CD14-positive monocyte (primary cell): ENCODE measurements around the gene MMRN2. TPM values are rescaled to one million over a fixed set of nuclear protein-coding genes. Genes with fewer than 3 reads are reported as not detected.
"Not testable (repeated sequence)": the region's sequence is repeated elsewhere in the genome, so short reads cannot be mapped to it uniquely, and the experiment has no call there.

ENCODE experiments used
- DNase-seq, 3 donors: peaks; one replicate each; pipeline ENCODE4 v3.0.0-alpha.2; 2011 to 2022
- H2AFZ ChIP-seq: 2 replicates; pipeline ENCODE4 v1.6.0; 2012; ENCODE audit warnings: mild to moderate bottlenecking, low read depth, low read length, inconsistent platforms; ENCODE audit not compliant: insufficient read depth, poor library complexity, severe bottlenecking
- H3K27ac ChIP-seq, 2 donors: 1 replicate in 1 of 2; 2 replicates in 1 of 2; pipeline ENCODE4 v1.5.1; 2012 to 2013; ENCODE audit warnings: low read length in 2 of 2, control low read depth in 1 of 2, inconsistent platforms in 1 of 2, low read depth in 1 of 2, mild to moderate bottlenecking in 1 of 2
- H3K27me3 ChIP-seq, 2 donors: one replicate each; pipeline versions ENCODE4 v1.6.0 to v1.6.1; 2011 to 2013; ENCODE audit warnings: low read length in 2 of 2; ENCODE audit not compliant: control insufficient read depth in 2 of 2, insufficient read depth in 2 of 2
- H3K36me3 ChIP-seq, 2 donors: replicated peaks in 1 of 2; 1 replicate in 1 of 2; 2 replicates in 1 of 2; pipeline versions ENCODE4 v1.5.1 to v1.6.1; 2012 to 2013; ENCODE audit warnings: low read length in 2 of 2, control low read depth in 1 of 2, inconsistent platforms in 1 of 2, mild to moderate bottlenecking in 1 of 2; ENCODE audit not compliant: insufficient read depth in 2 of 2, control insufficient read depth in 1 of 2
- H3K4me1 ChIP-seq, 2 donors: 1 replicate in 1 of 2; 2 replicates in 1 of 2; pipeline versions ENCODE4 v1.5.1 to v1.6.1; 2012 to 2013; ENCODE audit warnings: low read length in 2 of 2, control low read depth in 1 of 2, inconsistent platforms in 1 of 2, mild to moderate bottlenecking in 1 of 2, moderate library complexity in 1 of 2; ENCODE audit not compliant: insufficient read depth in 2 of 2, control insufficient read depth in 1 of 2
- H3K4me2 ChIP-seq: replicated peaks from 2 replicates; pipeline ENCODE3; 2012; ENCODE audit warnings: low read length, moderate library complexity, mild to moderate bottlenecking; ENCODE audit not compliant: poor library complexity, severe bottlenecking; ENCODE audit errors: extremely low read depth
- H3K4me3 ChIP-seq, 3 experiments: fragments of 200-600 bp in 1 of 3; sonication (generic) in 1 of 3; replicated peaks in 1 of 3; 1 replicate in 2 of 3; 2 replicates in 1 of 3; pipeline ENCODE4 v1.5.1; 2011 to 2013; ENCODE audit warnings: low read length in 3 of 3, mild to moderate bottlenecking in 3 of 3, control low read depth in 2 of 3, low read depth in 2 of 3, inconsistent platforms in 1 of 3, moderate library complexity in 1 of 3
- H3K79me2 ChIP-seq: 2 replicates; pipeline ENCODE4 v1.6.0; 2012; ENCODE audit warnings: mild to moderate bottlenecking, control low read depth, inconsistent platforms, low read length, moderate library complexity; ENCODE audit not compliant: insufficient read depth
- H3K9ac ChIP-seq: 2 replicates; pipeline ENCODE4 v1.6.0; 2017; ENCODE audit warnings: low read length, mild to moderate bottlenecking; ENCODE audit not compliant: insufficient read depth, poor library complexity, severe bottlenecking
- H3K9me3 ChIP-seq, 2 donors: replicated peaks in 1 of 2; 1 replicate in 1 of 2; 2 replicates in 1 of 2; pipeline versions ENCODE4 v1.5.1 to v1.6.1; 2012 to 2013; ENCODE audit warnings: low read length in 2 of 2, control low read depth in 1 of 2; ENCODE audit not compliant: control insufficient read depth in 1 of 2, insufficient read depth in 1 of 2
- H4K20me1 ChIP-seq: 2 replicates; pipeline ENCODE4 v1.6.0; 2012; ENCODE audit warnings: mild to moderate bottlenecking, low read length, control low read depth, moderate library complexity; ENCODE audit not compliant: insufficient read depth
- H3K27ac Mint-ChIP-seq, 7 donors: one replicate each; pipeline ENCODE4 v1.8.0; 2020; ENCODE audit warnings: mild to moderate bottlenecking in 7 of 7, mixed read lengths in 7 of 7, moderate library complexity in 6 of 7, inconsistent platforms in 2 of 7
- H3K27me3 Mint-ChIP-seq, 3 donors: one replicate each; pipeline ENCODE4 v1.8.0; 2021 to 2022; ENCODE audit warnings: low read depth in 3 of 3, mild to moderate bottlenecking in 3 of 3, mixed read lengths in 3 of 3, moderate library complexity in 3 of 3, inconsistent platforms in 1 of 3
- H3K36me3 Mint-ChIP-seq, 2 donors: one replicate each; pipeline ENCODE4 v1.8.0; 2020; ENCODE audit warnings: mixed read lengths in 2 of 2, inconsistent platforms in 1 of 2, mild to moderate bottlenecking in 1 of 2
- H3K4me1 Mint-ChIP-seq: one replicate; pipeline ENCODE4 v1.8.0; 2020; ENCODE audit warnings: mild to moderate bottlenecking, mixed read lengths
- H3K4me3 Mint-ChIP-seq, 2 donors: one replicate each; pipeline ENCODE4 v1.8.0; 2020; ENCODE audit warnings: mild to moderate bottlenecking in 2 of 2, mixed read lengths in 2 of 2, moderate library complexity in 1 of 2
- H3K9me3 Mint-ChIP-seq, 7 donors: one replicate each; pipeline ENCODE4 v1.8.0; 2020 to 2022; ENCODE audit warnings: mixed read lengths in 7 of 7, mild to moderate bottlenecking in 6 of 7, moderate library complexity in 6 of 7, inconsistent platforms in 2 of 7
- WGBS: methylation state at CpG from one replicate; pipeline ENCODE4 v1.1.5; 2013; ENCODE audit warnings: missing lambda C conversion rate; ENCODE audit not compliant: insufficient coverage; 5-methylcytosine and 5-hydroxymethylcytosine counted together
- intact Hi-C, 2 donors: fragments of 100-400 bp; cut with micrococcal nuclease; formaldehyde crosslinking; loops; one replicate each; pipeline versions ENCODE4 v1.15.0 to v1.15.1; 2023
- polyA plus RNA-seq, 3 donors: library from polyadenylated mRNA; depleted of rRNA in 1 of 3; unstranded in 2 of 3; stranded (reverse) in 1 of 3; fragments of 300-500 nt in 2 of 3; fragments of >200 nt in 1 of 3; fragmentation: Illumina TruSeq in 2 of 3; gene quantifications; 1 replicate in 2 of 3; 2 replicates in 1 of 3; pipeline ENCODE4 v1.2.3, GENCODE V29; 2012 to 2021
- TF ChIP-seq, protein P1 (sequence below): fragments of 200-600 bp; IDR thresholded peaks from one replicate; pipeline ENCODE4 v1.8.0; 2022; ENCODE audit warnings: antibody characterized with exemption, mild to moderate bottlenecking

The MMRN2 gene
- polyA plus RNA-seq, 3 donors = 0.07 to 1.8 TPM; not detected in 1

DNA sequence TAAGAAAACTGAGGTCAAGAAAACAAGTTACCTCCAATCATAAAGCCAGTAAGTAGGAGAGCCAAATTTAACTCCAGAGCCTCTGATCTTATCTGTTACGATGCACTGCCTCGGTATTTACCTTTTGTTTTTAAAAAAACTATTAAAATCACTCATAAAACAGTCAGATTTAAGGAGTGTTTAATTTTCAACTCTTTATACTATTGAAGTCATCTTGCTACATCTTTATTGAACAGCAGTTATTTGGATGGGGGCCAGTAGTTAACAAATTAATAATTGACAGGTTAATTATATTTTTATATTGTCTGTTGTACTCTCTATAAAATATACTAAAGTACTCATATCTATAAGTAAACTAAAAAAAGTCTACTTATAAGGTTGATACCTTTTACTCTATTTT lies 35.5 kb upstream of the MMRN2 start:
- no peak overlapping the region for H3K4me2 ChIP-seq
- Mint-ChIP-seq H3K27ac (no peak overlapping the region), H3K36me3 (no peaks in the 10 kb centered on the region), H3K4me3 (no peak overlapping the region), H3K27me3 (peaks cover 0 to 6% (median 0%) of the 10 kb centered on the region in 3 donors), H3K4me1 (no peaks in the 10 kb centered on the region), H3K9me3 (peaks cover 0 to 2% (median 0%) of the 10 kb centered on the region in 7 donors)
- H3K4me3 ChIP-seq = no peak overlapping the region
- H3K79me2 ChIP-seq = no peaks in the 10 kb centered on the region
- no peaks in the 10 kb centered on the region for H3K36me3 ChIP-seq
- no peak for DNase-seq
- no peaks in the 10 kb centered on the region for H4K20me1 ChIP-seq
- no peak overlapping the region for H2AFZ ChIP-seq
- H3K9me3 ChIP-seq = no peaks in the 10 kb centered on the region
- intact Hi-C loops = no loop called here
- no CpG with 5 or more reads among the region's 2 CpGs for WGBS
- no peak overlapping the region for H3K9ac ChIP-seq
- H3K27me3 ChIP-seq = no peaks in the 10 kb centered on the region
- no peak overlapping the region for H3K27ac ChIP-seq
- TF ChIP-seq, protein P1, sequence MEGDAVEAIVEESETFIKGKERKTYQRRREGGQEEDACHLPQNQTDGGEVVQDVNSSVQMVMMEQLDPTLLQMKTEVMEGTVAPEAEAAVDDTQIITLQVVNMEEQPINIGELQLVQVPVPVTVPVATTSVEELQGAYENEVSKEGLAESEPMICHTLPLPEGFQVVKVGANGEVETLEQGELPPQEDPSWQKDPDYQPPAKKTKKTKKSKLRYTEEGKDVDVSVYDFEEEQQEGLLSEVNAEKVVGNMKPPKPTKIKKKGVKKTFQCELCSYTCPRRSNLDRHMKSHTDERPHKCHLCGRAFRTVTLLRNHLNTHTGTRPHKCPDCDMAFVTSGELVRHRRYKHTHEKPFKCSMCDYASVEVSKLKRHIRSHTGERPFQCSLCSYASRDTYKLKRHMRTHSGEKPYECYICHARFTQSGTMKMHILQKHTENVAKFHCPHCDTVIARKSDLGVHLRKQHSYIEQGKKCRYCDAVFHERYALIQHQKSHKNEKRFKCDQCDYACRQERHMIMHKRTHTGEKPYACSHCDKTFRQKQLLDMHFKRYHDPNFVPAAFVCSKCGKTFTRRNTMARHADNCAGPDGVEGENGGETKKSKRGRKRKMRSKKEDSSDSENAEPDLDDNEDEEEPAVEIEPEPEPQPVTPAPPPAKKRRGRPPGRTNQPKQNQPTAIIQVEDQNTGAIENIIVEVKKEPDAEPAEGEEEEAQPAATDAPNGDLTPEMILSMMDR = no peak
- no peaks in the 10 kb centered on the region for H3K4me1 ChIP-seq

DNA sequence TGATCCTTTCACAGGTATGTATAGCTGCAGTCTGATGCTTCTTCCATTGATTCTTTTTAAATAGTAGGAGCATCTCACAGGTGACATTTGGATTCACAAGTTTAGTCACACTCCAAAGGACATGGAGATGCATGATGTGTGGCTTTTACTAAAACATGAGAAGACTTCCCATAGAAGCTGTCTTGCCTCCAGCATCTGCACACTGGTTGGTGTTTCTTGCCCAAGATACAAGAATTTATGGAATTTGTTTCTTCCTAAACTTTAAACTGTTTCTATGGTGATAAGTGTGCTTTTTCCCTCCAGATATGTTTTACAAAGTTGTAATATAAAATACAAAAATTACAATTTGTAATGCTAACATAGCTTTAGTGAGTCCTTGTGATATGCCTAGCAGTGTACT lies 35.0 kb upstream of the MMRN2 start:
- intact Hi-C loops = no loop called here
- Histone ChIP-seq H3K27me3 (no peaks in the 10 kb centered on the region), H3K4me3 (no peak overlapping the region), H3K79me2 (no peaks in the 10 kb centered on the region), H4K20me1 (no peaks in the 10 kb centered on the region), H2AFZ (no peak overlapping the region), H3K4me2 (no peak overlapping the region), H3K9me3 (no peaks in the 10 kb centered on the region), H3K36me3 (no peaks in the 10 kb centered on the region), H3K27ac (no peak overlapping the region), H3K9ac (no peak overlapping the region), H3K4me1 (no peaks in the 10 kb centered on the region)
- Mint-ChIP-seq H3K27me3 (peaks cover 0 to 6% (median 0%) of the 10 kb centered on the region in 3 donors), H3K9me3 (peaks cover 0 to 2% (median 0%) of the 10 kb centered on the region in 7 donors), H3K27ac (no peak overlapping the region), H3K36me3 (no peaks in the 10 kb centered on the region), H3K4me1 (no peaks in the 10 kb centered on the region), H3K4me3 (no peak overlapping the region)
- TF ChIP-seq, protein P1 = no peak
- DNase-seq = no peak

DNA sequence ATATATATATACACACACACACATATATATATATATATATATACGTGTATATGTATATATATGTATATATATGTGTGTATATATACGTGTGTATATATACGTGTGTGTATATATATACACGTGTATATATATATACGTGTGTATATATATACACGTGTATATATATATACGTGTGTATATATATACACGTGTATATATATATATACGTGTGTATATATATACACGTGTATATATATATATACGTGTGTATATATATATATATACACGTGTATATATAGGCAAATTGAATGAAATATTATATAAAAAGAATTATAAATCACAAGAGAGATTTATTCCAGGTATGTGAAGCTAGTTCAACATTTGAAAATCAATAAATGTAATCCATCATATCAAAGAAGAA lies 33.9 kb upstream of the MMRN2 start:
- H3K4me1 ChIP-seq, intact Hi-C loops, H3K27ac Mint-ChIP-seq, H3K4me1 Mint-ChIP-seq, H2AFZ ChIP-seq, H3K36me3 Mint-ChIP-seq, H3K27ac ChIP-seq, H3K79me2 ChIP-seq, H3K9me3 ChIP-seq, DNase-seq, H3K36me3 ChIP-seq, H3K9ac ChIP-seq, H3K4me3 Mint-ChIP-seq, H4K20me1 ChIP-seq, H3K27me3 ChIP-seq, H3K27me3 Mint-ChIP-seq, H3K4me3 ChIP-seq, H3K4me2 ChIP-seq, H3K9me3 Mint-ChIP-seq: not testable (repeated sequence)
- WGBS = no CpG with 5 or more reads among the region's 12 CpGs
